Activated effector memory CD4-positive, alpha-beta T cell treated with anti-CD3 and anti-CD28 coated beads, Interleukin-2, amount 50 U/mL, for 16 hours (primary cell): Measurements from ENCODE around the gene EMX1.
A peak's percentile ranks its signal among the peaks of the same experiment; 100 is the strongest.

ENCODE experiments used
- DNase-seq: peaks from one replicate; pipeline ENCODE4 v3.0.0-alpha.2; 2020

EMX1 gene

DNA sequence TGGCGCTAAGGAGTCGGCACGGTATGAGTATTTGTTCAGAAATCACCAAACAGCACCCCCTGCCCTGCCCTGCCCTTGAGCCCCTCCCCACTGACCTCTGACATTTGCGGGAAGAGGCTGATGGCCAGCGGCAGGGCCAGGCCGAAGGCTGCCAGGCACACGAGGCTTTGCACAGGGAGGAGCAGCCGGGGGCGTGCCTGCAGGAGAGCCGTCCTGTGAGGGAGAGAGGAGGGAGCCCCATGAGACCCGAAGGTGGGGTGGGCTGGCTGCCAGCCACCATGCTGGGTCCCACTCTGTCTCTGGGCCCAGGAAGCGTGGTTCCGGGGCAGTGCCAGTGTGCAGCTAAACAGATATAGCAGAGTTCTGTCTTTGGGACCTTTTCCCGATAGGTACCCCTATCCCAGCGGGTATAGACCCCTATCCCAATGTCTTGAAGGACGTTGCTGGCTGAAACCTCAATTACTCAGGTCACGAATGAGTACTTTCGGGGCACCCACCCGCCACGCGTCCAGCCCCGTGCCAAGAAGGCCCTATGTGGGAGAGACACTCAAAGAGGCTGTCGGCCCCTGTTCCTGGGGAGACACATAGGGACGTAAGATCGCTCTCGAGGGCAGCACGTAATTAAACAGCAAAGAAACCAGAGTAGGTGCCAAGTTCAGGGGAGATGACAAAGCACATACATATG lies 43.9 kb downstream of the EMX1 start:
- DNase-seq, result no peak

DNA sequence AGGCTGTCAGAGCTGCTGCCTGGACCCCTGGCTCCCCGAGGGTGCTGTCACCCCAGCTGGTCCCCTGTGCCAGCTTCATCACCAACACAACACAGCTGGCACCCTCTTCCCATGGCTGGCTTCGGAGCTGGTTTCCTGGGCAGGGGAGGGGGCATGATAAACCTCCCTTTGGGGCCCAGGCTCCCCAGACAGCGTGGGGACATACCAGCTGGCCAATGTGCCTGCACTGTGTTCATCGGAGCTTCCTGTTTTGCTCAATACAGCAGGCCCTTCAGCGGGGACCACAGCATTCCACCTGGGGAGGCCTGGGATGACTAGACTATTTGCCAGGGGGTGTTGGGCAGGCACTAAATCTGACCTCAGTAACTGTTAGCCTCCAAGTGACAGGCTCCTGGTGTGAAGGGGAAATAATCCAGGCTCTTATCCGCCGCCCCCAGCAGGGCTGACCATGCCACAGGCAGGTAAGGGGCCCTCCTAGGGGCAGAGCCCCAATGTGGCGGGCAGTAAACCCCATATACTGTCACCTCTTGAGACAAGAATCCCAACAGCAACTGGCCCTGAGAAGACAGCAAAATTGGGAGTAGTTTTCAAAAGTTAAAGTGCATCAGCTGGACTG lies 44.6 kb downstream of the EMX1 start:
- DNase-seq, result no peak

DNA sequence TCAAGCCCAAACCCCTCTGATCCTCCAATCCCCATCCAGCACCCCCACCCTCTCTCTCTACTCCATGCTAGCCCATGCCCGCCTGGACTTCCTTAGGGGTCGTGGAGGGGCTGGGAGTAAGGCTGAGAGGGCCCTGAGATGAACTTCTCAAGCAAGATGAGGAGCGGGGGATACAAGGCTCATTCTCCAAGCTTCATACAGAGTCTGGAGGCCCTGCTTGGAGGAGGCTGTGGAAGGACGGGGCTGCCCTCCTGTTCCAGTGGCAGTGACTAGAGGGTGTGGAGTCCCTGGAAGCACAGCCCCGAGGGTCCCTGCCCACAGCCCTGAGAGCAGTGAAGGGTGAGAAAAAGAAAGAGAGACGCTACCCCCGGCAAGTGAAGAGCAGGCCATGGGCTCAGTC lies 45.6 kb downstream of the EMX1 start:
- no peak for DNase-seq

DNA sequence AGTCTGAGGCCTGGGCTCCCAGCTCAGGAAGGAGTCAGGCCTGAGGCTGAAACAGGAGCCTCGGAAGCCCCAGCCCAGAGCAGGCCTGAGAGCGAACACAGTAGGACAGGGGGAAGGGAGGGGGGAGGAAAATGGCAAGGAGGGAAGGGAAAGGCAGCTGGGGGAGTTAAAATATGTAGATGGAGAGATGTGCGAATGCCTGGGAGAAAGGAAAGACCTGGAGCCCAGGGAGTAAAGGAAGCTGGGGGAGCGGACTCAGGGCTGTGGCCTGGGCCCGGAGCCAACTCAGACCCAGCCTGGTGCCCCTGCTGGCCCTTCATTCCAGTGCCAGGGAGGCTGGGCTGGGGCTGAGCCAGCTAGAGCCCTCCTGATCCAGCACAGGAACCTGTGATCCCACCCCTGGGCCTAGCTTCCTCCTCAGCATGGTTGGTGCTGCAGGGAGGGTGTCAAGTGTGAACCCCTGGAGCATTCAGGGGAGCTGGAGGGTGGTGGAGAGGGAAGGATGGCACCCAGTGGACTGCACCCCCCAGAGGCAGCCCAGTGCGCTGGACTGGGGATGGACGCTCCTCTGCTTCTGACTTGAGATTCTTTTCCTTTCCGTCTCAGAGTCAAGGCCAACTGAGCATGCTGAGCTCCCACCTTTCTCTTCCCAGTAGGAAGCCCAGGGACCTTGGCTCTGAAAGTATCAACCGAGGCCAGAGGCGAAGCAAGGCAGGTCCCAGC lies 46.3 kb downstream of the EMX1 start:
- DNase-seq, result no peak

DNA sequence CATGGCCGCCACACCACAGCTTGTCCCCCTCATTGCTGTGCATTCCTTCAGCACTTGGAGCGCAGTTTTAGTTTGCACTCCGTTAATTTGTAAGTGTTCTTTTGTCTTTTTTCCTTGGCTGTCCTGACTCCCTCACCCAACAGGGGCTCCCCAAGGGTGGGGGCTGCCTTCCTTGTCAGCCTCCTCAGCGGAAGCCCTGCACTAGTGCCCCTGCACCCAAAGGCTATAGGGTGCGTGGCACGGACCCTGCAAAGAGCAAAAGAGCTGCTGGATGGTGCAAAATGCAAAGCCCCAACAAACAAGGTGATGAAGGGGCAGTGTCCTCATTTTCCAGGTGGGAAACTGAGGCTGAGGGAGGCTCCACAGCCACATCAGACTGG lies 46.8 kb downstream of the EMX1 start:
- DNase-seq, result no peak

DNA sequence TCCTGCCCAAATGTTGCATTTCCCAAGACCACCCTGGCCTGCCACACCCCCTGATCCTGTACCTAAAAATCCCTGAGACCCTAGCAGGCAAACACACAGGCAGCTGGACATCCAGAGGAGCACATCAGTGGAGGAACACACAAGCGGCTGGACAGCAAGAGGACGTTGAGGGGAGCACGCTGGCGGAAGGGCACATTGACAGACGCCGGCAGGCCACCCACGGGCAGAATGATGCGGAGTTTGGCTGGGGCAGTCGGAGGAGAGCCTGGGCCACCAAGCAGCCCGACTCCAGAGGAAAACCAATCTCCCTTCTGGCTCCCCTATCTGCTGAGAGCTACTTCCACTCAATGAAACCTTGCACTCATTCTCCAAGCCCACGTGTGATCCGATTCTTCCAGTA lies 47.7 kb downstream of the EMX1 start:
- no peak for DNase-seq

DNA sequence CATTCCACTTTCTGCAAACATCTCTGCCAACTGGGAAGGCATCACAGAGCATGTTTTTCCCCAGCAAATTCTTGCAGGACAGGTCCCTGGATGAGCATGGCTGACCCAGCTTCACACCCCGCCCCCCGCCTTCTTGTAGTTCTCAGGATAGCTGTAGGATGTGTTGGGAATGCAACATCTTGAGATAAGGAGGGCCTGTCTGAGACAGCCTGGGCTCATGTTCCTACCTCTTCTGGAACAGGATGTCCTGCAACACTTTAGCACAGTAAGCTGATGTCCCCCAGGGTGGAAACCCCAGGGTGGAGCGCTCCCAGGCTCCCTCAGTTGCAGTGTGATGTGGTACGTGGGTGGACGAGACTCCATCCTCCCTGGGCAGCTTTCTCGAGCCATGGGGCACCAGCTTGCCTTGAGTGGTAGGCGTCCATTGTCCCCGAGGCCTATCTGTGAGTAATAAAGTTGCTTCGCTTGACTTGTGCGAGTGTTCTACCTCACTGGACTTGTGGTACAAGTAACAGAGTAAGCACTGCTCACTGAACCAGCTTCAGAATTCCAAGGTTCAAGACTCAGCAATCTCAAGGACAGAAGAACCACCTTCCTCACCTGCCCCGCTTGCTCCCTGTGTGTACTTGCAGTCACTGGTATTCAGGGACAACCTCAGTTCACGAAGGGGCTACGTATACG lies 48.6 kb downstream of the EMX1 start:
- DNase-seq, result no peak

DNA sequence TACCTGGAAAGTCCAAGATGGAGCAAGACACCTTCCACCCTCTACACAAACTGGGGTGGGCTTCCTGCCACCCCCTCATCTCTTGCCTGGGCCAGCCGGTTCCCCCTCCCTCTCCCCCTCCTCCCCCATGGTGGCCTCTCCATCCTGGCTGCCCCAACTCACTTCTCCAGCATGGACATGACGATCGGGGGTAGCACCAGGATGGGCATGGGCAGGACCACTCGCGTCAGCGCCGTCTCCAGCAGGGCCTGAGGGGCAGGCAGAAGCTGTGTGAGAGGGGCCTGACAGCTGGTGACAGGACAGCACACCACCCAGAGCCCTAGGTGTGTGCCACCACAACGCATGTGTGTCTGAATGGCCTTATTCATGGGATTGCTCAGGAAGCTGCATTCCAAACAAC lies 51.0 kb downstream of the EMX1 start:
- no peak for DNase-seq

DNA sequence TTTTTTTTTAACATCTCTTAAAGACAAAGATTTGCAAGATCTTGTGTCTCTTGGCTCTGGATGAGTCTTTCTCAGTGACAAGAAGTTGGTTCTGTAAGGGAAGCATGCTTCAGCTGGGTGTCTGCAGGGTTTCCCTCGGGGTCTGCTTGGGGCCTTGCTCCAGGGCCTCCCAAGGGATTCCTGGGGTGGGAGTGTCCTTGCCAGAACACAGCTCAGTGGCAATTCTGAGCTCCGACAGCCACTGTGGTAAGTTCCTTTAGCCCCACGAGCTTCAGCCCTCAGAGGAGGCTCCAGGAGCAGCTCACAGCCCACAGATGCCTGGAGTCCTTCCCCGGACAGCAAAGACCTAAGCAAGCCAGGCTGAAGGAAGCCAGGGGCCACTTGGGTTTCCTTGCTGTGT lies 52.4 kb downstream of the EMX1 start:
- DNase-seq, result no peak

DNA sequence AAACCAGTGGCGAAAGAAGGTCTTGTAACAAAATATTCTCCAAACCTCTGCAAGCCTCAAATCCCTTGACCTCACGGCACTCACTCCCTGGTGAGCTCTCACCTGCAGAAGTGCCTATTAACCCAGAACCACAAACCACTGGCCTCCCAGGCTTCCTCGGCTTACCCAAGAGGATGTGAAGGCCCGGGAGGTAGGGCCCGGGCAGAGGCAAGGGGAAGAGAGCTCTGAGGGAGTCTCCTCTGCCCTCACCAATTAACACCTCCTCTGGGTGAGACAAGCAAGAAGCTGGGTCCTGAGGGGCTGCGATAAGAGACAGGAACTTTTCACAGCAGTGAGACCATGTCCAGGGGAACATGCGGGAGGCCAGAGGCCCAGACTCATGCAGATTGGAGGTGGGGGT lies 53.7 kb downstream of the EMX1 start:
- no peak for DNase-seq

DNA sequence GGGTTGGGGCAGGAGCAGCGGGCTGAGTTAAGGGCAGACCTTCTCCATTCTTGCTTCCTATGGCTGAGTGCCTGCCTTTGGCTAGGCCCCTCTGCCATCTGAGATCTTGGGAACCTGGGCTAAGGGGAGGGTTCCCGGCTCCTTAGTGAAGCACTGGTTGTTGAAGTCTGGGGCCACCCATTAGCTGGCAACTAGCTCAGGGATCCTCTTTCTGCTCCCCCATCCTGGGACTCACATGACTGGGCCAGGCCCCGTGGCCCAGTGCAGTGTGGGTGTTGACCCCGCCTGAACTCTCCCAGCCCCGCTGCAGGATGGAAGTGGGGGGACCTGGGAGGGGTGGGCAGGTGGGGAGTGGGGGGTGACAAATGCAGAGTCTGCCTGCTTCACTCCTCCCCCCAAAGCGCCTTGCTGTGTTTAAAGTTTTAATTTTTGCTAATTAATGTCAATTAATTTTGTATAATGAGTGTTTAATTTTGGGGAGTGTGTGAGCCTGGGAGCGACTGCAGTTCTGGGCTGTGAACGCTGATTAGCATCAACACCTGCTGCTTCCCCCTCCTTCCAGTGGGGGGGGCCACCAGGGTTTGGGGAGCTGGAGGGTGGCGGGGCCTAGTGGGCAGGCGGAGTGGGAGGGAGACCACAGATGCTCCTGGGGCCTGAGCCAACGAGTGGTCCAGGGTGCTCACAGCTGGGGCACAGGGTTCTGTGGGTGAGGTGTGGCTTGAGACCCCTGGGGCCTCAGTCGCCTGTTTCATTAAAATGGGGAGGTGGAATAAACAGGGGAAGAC lies 55.2 kb downstream of the EMX1 start:
- no peak for DNase-seq

DNA sequence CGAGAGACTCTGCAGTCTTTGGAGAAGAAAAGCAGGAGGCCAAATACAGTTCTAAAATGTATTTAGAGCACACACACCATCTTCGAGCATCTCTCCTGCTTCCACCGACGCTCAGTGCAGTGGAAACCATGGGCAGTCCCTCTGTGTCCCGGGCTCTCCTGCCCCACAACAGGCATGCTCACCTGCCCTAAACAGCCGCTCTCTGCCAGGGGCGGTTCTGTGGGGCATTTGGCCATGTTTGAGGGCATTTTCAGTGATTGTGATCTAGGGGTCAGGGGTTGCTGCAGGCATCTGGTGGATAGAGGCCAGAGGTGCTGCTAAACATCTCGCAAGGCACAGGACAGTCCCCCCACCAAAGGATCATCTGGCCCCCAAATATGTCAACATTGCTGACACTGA lies 55.8 kb downstream of the EMX1 start:
- DNase-seq, result no peak

DNA sequence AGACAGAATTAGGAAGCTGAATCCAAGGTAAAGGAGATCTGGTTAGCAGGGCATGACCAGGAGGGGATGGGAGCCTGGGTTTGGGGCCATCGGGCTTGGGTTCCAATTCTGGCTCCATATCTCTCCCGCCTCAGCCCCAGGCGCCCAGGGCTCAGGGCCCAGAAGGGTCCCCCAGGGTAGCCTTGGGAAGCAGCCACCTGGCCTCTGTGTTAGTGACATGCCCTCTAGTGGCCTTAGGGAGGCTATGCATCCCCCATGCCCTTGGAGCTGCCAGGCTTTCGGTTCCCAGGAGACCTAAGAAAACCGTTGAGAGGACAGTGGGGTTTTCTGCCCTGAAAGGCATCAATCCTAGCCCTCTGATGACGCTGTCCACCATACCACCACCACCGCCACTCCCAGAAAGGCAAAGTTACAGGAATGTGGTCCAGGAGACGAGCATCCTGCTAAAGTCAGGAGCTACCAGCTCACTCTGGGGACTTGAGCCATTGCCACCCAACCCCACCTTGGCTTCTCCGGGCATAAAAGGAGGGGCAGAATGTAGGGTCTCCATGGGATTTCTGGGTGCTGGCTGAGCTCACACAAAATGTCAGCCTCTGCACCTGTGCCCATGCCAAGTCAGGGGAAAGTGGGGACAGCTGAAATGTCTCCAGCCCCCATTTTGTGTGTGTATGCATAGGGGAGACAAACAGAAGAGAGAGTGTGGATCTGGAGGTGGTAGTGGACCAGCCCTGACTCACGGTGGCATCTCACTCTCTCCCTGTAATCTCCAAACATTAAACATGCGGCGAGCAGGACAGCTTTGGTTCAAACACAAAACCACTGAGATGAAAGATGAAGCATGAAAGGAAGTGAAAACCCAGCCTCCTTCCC lies 56.5 kb downstream of the EMX1 start:
- peak; percentile 67 for DNase-seq

DNA sequence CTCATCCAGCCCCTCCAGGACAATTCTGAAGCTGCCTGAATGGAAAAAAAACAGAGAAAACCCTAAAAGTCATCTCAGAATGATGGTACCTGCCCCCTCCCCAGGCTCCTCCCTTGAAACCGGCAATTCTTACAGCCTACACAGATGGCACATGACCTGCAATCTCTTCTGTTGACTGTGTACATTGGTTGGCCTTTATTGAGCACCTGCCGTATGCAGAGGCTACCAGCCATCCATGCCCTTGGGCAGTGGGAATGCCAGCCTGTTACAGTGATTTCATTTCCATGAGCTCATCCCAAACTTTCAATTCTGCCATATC lies 57.1 kb downstream of the EMX1 start:
- DNase-seq, result no peak

DNA sequence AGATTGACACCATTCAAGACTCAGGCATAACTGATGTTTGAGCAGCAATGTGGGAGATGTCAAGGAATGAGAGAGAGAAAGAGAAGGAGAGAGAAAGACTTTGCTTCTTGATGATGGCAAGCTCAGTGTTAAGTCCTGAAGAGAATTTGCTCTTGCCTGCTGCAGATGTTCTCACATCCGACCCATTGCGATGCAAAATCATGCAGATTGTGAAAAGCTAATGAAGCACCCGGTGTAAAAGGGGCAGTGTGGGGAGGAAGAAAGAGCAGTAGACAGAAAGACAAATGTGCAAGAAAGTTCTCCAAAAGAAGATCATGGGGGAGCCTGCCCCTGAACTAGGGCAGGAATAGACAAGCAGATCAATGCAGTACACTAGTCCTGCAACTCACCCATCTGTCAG lies 57.7 kb downstream of the EMX1 start:
- no peak for DNase-seq

DNA sequence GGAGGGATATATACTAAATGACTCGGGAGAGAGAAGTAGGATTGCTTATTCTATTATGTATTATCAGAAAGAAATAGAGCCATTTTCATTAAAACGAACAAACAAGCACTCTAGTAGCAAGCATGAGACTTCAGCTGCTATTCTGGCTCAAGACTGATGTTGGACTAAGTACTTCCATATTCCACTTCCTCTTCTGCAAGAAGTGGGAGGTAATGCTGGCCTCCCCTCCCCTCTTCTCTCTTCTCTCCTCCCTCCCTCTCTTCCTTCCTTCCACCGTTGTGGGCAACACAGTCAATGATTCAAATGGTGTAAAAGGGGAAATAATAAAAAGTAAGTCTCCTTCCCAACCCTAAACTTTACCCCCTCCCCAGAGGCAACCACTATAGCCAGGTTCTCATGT lies 62.6 kb downstream of the EMX1 start:
- no peak for DNase-seq

DNA sequence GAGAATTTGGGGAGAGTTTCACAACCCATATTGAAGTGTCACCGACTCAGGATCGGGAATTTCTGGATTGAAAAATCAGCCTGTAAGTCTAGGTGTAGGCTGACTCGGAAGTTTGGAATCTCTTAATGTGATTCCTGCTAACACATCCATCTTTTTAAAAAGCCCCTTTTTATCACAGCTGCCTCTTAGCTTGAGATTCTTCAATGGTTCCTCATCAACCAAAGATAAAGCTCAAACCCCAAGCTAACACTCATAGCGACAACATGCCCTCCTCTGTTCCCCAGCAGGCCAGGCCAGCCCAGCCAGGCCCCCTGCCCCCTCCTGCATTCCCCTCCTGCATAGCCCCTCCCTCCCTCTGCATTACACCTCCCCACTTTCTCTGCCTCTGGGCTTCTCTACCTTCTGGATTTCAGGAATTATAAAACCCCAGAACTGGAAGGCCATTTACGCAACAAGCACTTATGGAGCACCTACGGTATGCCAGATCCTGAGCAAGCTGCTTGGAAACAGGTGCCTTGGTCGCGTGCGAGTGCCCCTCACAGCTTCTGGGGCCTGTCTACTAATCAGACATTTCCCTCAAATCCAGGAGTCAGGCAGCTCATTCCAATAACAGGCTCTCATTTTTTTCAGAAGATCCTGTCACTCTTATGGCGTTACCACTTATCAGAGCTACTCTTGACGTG lies 63.4 kb downstream of the EMX1 start:
- no peak for DNase-seq

DNA sequence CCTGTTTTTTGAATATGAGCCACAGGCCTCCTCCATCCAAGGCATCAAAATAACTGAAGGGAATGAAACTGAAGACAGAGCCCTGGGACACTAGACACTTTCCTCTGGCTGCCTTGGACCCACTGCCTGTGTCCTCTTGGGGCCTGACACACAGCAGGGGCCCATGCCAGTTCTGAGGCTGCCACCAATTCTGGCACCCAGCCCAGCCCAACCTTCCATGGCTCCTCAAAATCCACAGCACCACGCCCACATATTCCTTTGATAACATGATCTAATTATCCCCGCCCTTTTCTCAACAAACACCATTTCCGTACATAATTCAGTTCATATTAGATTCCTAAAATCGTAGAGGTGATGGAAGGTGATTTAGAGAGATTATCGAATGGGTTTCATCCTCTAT lies 64.2 kb downstream of the EMX1 start:
- DNase-seq, result no peak

DNA sequence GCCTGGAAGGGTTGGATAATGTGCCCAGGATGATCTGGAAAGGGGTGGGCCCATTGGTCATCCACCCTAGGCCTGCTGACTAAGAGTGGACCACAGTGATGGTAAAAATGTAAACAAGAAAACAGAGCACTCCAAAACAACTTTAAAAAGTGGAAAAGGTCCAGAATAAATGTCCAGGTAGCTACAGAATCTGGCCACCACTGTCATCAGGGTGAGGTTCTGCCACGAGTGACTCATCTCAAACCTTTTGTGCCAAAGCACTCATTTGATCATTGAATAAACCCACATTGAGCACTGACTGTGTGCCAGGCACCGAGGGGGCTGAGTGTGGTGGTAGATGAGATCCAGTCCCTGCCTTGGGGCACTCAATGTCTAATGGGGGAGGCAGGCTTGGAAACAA lies 64.9 kb downstream of the EMX1 start:
- DNase-seq, result no peak

DNA sequence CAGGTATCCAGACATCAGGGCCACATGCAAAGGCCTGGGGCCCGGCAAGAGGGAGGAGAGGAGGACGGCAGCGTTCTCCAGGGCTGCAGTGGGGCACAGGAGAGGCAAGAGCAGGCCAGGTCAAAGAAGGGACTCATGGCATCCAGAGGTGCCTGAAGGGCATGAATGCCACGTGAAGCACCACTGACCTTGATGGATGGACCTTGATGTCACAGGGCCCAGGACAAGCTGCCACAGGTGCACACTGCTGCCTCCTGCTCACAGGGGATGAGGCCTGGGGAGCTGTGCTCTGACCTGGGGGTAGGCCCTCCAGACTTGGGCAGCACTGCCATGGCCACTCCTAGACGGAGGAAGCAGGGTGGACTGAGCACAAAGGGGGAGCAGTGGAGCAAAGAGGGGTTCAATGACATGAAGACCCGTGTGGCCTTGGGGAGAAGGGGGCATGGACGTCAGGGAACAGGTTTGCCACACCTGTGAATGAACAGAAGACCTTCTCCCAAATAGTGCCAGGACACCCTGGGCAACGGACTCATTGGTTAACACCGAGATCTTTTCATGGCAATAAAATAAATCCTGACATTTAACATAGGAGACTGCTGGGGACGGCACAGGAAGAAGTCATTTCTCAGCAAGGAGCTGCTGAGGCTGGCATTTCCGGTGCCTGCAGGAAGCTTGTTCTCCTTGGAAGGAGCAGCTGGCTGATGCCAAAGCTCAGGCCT lies 65.6 kb downstream of the EMX1 start:
- no peak for DNase-seq
